DMS53 (cell line): ENCODE measurements around the gene SLC30A5.
"Not testable (repeated sequence)": the region's sequence is repeated elsewhere in the genome, so short reads cannot be mapped to it uniquely, and the experiment has no call there.

Experiments
- DNase-seq: peaks from one replicate; lab custom pipeline; 2025; lab: John Stamatoyannopoulos, UW

The SLC30A5 gene

GRCh38 chr5:69093771-69094482 is at the start of gene SLC30A5:
Gene SLC30A5 (plus strand): TSS chr5:69094014. CDS start chr5:69094256, 242 bp downstream.
- peak; percentile 100 for DNase-seq

GRCh38 chr5:69045213-69045612 is 48.6 kb upstream of the SLC30A5 start:
- DNase-seq = not testable (repeated sequence)

GRCh38 chr5:69046375-69046957 is 47.3 kb upstream of the SLC30A5 start:
- peak; percentile 67 for DNase-seq

GRCh38 chr5:69048230-69048629 is 45.6 kb upstream of the SLC30A5 start:
- DNase-seq = peak; percentile 60

GRCh38 chr5:69049151-69049550 is 44.7 kb upstream of the SLC30A5 start:
- DNase-seq = peak; percentile 81

GRCh38 chr5:69049796-69050195 is 44.0 kb upstream of the SLC30A5 start:
- DNase-seq = no peak

- peak; percentile 60 for DNase-seq
Measured at GRCh38 chr5:69050214-69050613, 43.6 kb upstream of the SLC30A5 start.

- DNase-seq = no peak
Measured at GRCh38 chr5:69052181-69052580, 41.6 kb upstream of the SLC30A5 start.

GRCh38 chr5:69074664-69075521 is 18.9 kb upstream of the SLC30A5 start:
- DNase-seq = no peak

GRCh38 chr5:69075522-69076179 is 18.2 kb upstream of the SLC30A5 start:
- DNase-seq = no peak

GRCh38 chr5:69078921-69079540 is 14.8 kb upstream of the SLC30A5 start:
- DNase-seq = no peak

GRCh38 chr5:69079556-69079955 is 14.3 kb upstream of the SLC30A5 start:
- no peak for DNase-seq

- DNase-seq = peak; percentile 71
Measured at GRCh38 chr5:69083412-69083811, 10.4 kb upstream of the SLC30A5 start.

GRCh38 chr5:69084195-69084594 is 9.6 kb upstream of the SLC30A5 start:
- DNase-seq = no peak

- DNase-seq = no peak
Measured at GRCh38 chr5:69084903-69085302, 8.9 kb upstream of the SLC30A5 start.

- no peak for DNase-seq
Measured at GRCh38 chr5:69086206-69086605, 7.6 kb upstream of the SLC30A5 start.

GRCh38 chr5:69088006-69088405 is 5.8 kb upstream of the SLC30A5 start:
- not testable (repeated sequence) for DNase-seq

GRCh38 chr5:69090158-69090557 is 3.7 kb upstream of the SLC30A5 start:
- no peak for DNase-seq

GRCh38 chr5:69091771-69092170 is 2.0 kb upstream of the SLC30A5 start:
- no peak for DNase-seq

- DNase-seq = no peak
Measured at GRCh38 chr5:69092969-69093368, 845 bp upstream of the SLC30A5 start.

- no peak for DNase-seq
Measured at GRCh38 chr5:69099302-69099701, 5.5 kb downstream of the SLC30A5 start.

GRCh38 chr5:69103521-69103920 is 9.7 kb downstream of the SLC30A5 start:
- no peak for DNase-seq
